Liver (tissue), 9 donors: Measurements from ENCODE around the gene PALLD. TPM values are rescaled to one million over a fixed set of nuclear protein-coding genes. Genes with fewer than 3 reads are reported as not detected.

ENCODE experiments used
- DNase-seq: peaks from one replicate; pipeline ENCODE4 v3.0.0-alpha.2; 2017; ENCODE audit warnings: low spot score
- H3K27ac ChIP-seq, 2 donors: one replicate each; pipeline ENCODE4 v1.7.0; 2013; ENCODE audit warnings: inconsistent platforms in 2 of 2, low read length in 2 of 2, control low read depth in 1 of 2, low read depth in 1 of 2, mild to moderate bottlenecking in 1 of 2
- H3K27me3 ChIP-seq, 4 donors: one replicate each; pipeline versions ENCODE4 v1.6.1 to v1.7.0; 2013; ENCODE audit warnings: low read length in 3 of 4, inconsistent platforms in 1 of 4, mild to moderate bottlenecking in 1 of 4, moderate library complexity in 1 of 4; ENCODE audit not compliant: control insufficient read depth in 4 of 4, insufficient read depth in 4 of 4
- H3K36me3 ChIP-seq, 4 donors: one replicate each; pipeline versions ENCODE4 v1.6.1 to v1.7.0; 2013; ENCODE audit warnings: low read length in 3 of 4, mild to moderate bottlenecking in 3 of 4, low read depth in 1 of 4, moderate library complexity in 1 of 4; ENCODE audit not compliant: control insufficient read depth in 4 of 4, insufficient read depth in 3 of 4
- H3K4me1 ChIP-seq, 4 donors: one replicate each; pipeline versions ENCODE4 v1.6.1 to v1.7.0; 2013; ENCODE audit warnings: low read length in 3 of 4, mild to moderate bottlenecking in 3 of 4, moderate library complexity in 1 of 4; ENCODE audit not compliant: control insufficient read depth in 4 of 4, insufficient read depth in 4 of 4
- H3K4me3 ChIP-seq, 3 donors: one replicate each; pipeline versions ENCODE4 v1.6.1 to v1.7.0; 2013; ENCODE audit warnings: low read length in 3 of 3, control low read depth in 1 of 3, low read depth in 1 of 3, mild to moderate bottlenecking in 1 of 3
- H3K9ac ChIP-seq, 2 donors: one replicate each; pipeline ENCODE4 v1.7.0; 2013; ENCODE audit warnings: low read length in 2 of 2, mild to moderate bottlenecking in 2 of 2, moderate library complexity in 2 of 2, control low read depth in 1 of 2, low read depth in 1 of 2
- H3K9me3 ChIP-seq, 4 donors: one replicate each; pipeline versions ENCODE4 v1.6.1 to v1.7.0; 2013; ENCODE audit warnings: low read length in 3 of 4; ENCODE audit not compliant: control insufficient read depth in 4 of 4
- EGR1 ChIP-seq, 2 donors: IDR thresholded peaks; 2 replicates each; pipeline ENCODE4 v1.6.1; 2016 to 2018; ENCODE audit warnings: antibody characterized with exemption in 2 of 2, low read depth in 2 of 2
- FOXA2 ChIP-seq: IDR thresholded peaks from 2 replicates; pipeline ENCODE4 v1.6.1; 2016; ENCODE audit warnings: antibody characterized with exemption
- GABPA ChIP-seq, 2 donors: IDR thresholded peaks in 1 of 2; conservative IDR thresholded peaks in 1 of 2; 2 replicates each; pipeline ENCODE4 v1.6.1; 2016; ENCODE audit warnings: antibody characterized with exemption in 2 of 2, mild to moderate bottlenecking in 1 of 2, moderate library complexity in 1 of 2
- JUND ChIP-seq, 2 donors: IDR thresholded peaks; 2 replicates each; pipeline ENCODE4 v1.6.1; 2016; ENCODE audit warnings: antibody characterized with exemption in 2 of 2
- RAD21 ChIP-seq, 2 donors: IDR thresholded peaks; 2 replicates each; pipeline ENCODE4 v1.6.1; 2016; ENCODE audit warnings: antibody characterized with exemption in 2 of 2, mild to moderate bottlenecking in 2 of 2
- RXRA ChIP-seq, 2 donors: IDR thresholded peaks; 2 replicates each; pipeline ENCODE4 v1.6.1; 2017 to 2018; ENCODE audit warnings: antibody characterized with exemption in 2 of 2, mild to moderate bottlenecking in 1 of 2
- SP1 ChIP-seq: IDR thresholded peaks from 2 replicates; pipeline ENCODE4 v1.6.1; 2018; ENCODE audit warnings: antibody characterized with exemption, mild to moderate bottlenecking
- TAF1 ChIP-seq: conservative IDR thresholded peaks from 2 replicates; pipeline ENCODE4 v1.6.1; 2016; ENCODE audit warnings: antibody characterized with exemption, mild to moderate bottlenecking
- YY1 ChIP-seq: IDR thresholded peaks from 2 replicates; pipeline ENCODE4 v1.6.1; 2016; ENCODE audit warnings: antibody characterized with exemption, mild to moderate bottlenecking
- WGBS: extraction: QIAGEN DNeasy Blood & Tissue Kit; methylation state at CpG from one replicate; pipeline ENCODE4 v1.1.7; 2013; 5-methylcytosine and 5-hydroxymethylcytosine counted together
- polyA plus RNA-seq, 2 donors: library from polyadenylated mRNA; stranded (reverse) in 1 of 2; unstranded in 1 of 2; fragments of 200-250 nt in 1 of 2; fragments of >200 nt in 1 of 2; fragmentation: Nextera tagmentation in 1 of 2; extraction: Ambion mirVana in 1 of 2; gene quantifications; one replicate each; pipeline versions ENCODE4 v1.2.1 to v1.2.3, GENCODE V29; 2013 to 2015
- total RNA-seq, 2 donors: library from RNA; depleted of rRNA; stranded (reverse); fragments of >200 nt; gene quantifications; one replicate each; pipeline ENCODE4 v1.2.3, GENCODE V29; 2014
- TF ChIP-seq, protein P1 (sequence below): IDR thresholded peaks from 2 replicates; pipeline ENCODE4 v1.6.1; 2016; ENCODE audit warnings: antibody characterized with exemption, mild to moderate bottlenecking
- TF ChIP-seq, protein P2 (sequence below): IDR thresholded peaks from 2 replicates; pipeline ENCODE4 v1.6.1; 2016; ENCODE audit warnings: antibody characterized with exemption
- TF ChIP-seq, protein P3 (sequence below): IDR thresholded peaks from 2 replicates; pipeline ENCODE4 v1.6.1; 2016; ENCODE audit warnings: antibody characterized with exemption
- TF ChIP-seq, protein P4 (sequence below): IDR thresholded peaks from 2 replicates; pipeline ENCODE4 v1.6.1; 2016; ENCODE audit warnings: antibody characterized with exemption
- donor health status: healthy.
- donor health status: healthy.
- donor health status: healthy.
- donor health status: healthy.
- donor health status: healthy.

Gene PALLD
- total and polyA plus RNA-seq, 4 donors = 9.0 to 26.3 (median 14.7) TPM

DNA sequence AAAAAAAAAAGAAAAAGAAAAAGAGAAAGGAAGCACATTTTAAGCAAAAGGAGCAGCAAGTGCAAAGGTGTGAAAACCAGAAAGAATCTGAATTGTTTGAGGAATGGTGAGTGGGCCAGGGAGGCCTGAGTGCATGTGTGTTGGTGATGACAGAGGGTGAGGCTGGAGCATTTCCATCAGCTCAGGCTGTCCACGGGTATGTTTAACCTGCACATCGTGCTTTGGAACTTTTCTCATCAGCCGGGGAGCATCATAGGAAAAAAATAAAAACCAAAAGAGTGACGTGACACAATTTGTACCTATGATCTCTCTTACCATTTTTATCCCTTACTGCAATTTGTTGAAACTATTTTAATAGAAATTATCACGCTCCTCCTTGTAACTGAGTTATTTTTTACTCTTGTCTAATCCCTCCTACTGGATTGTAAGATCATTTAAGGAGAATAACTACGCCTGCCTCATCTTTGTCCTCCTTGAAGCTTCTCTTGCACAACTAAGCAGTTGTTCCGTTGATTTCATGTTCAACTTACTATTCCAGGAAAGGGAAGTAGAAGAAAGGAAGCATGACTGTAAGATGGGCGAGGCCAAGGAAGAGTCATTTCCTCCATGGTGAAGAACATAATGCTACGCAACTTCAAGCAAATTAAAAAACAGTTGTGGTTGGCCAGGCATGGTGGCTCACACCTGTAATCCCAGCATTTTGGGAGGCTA lies 7.0 kb downstream of the PALLD start:
- peaks cover 0 to 7% (median 3%) of the 10 kb centered on the region in 4 donors for H3K4me1 ChIP-seq
- WGBS = 84% methylated on average over 9 of the region's 9 CpGs
- TF ChIP-seq RAD21 (IDR thresholded peaks at IDR 0.05) = no peak
- peak in 1 of 2 donors; percentile 4 for TF ChIP-seq RXRA (IDR thresholded peaks at IDR 0.05)
- no peak overlapping the region for H3K9ac ChIP-seq
- H3K4me3 ChIP-seq = no peak overlapping the region
- no peak for DNase-seq
- no peaks in the 10 kb centered on the region for H3K36me3 ChIP-seq
- no peak overlapping the region for H3K27ac ChIP-seq
- H3K9me3 ChIP-seq = no peaks in the 10 kb centered on the region
- no peaks in the 10 kb centered on the region for H3K27me3 ChIP-seq

DNA sequence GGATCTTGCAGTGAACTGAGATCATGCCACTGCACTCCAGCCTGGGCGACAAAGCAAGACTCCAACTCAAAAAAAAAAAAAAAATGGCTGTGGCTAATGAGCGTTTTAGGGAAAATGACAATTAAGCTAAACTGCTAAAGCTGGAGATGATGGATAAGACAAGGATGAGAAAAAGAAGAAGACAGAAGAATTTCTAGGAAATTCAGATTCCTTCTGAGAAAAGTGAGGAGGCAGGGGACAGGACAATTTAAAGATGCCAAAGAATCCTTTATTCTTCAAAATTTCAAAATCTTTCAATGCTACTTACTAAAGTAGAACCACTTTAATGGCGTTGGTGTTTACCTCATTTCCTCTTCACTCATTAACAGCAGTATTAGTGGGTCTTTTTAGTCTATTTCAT lies 7.7 kb downstream of the PALLD start:
- H3K27ac ChIP-seq = no peak overlapping the region

DNA sequence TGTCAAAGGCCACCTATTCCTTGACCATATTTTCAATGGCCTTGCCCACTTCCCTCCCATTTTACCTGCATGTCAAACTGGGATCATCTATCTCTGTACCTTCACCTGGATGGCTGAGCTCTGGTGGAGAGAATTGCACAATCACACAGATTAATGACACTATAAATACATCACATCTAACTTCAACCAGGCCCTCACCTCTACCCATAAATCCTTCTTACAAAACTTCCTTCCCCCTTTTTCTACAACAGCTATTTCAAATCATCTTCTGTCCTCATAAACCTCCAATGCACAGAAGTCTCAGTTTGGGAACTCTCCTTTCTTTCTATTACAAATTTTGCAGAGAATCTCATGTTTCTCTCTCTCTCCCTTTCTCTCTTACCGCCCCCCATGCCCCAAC lies 9.2 kb downstream of the PALLD start:
- Histone ChIP-seq H3K27me3 (no peaks in the 10 kb centered on the region), H3K9me3 (no peaks in the 10 kb centered on the region), H3K27ac (no peak overlapping the region), H3K9ac (no peak overlapping the region), H3K4me1 (peaks cover 0 to 7% (median 3%) of the 10 kb centered on the region in 4 donors), H3K36me3 (no peaks in the 10 kb centered on the region), H3K4me3 (no peak overlapping the region)
- 63% methylated on average over 1 of the region's 1 CpG for WGBS
- no peak for TF ChIP-seq FOXA2
- TF ChIP-seq, protein P1, sequence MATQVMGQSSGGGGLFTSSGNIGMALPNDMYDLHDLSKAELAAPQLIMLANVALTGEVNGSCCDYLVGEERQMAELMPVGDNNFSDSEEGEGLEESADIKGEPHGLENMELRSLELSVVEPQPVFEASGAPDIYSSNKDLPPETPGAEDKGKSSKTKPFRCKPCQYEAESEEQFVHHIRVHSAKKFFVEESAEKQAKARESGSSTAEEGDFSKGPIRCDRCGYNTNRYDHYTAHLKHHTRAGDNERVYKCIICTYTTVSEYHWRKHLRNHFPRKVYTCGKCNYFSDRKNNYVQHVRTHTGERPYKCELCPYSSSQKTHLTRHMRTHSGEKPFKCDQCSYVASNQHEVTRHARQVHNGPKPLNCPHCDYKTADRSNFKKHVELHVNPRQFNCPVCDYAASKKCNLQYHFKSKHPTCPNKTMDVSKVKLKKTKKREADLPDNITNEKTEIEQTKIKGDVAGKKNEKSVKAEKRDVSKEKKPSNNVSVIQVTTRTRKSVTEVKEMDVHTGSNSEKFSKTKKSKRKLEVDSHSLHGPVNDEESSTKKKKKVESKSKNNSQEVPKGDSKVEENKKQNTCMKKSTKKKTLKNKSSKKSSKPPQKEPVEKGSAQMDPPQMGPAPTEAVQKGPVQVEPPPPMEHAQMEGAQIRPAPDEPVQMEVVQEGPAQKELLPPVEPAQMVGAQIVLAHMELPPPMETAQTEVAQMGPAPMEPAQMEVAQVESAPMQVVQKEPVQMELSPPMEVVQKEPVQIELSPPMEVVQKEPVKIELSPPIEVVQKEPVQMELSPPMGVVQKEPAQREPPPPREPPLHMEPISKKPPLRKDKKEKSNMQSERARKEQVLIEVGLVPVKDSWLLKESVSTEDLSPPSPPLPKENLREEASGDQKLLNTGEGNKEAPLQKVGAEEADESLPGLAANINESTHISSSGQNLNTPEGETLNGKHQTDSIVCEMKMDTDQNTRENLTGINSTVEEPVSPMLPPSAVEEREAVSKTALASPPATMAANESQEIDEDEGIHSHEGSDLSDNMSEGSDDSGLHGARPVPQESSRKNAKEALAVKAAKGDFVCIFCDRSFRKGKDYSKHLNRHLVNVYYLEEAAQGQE = no peak
- TF ChIP-seq, protein P2, sequence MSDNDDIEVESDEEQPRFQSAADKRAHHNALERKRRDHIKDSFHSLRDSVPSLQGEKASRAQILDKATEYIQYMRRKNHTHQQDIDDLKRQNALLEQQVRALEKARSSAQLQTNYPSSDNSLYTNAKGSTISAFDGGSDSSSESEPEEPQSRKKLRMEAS = no peak
- TF ChIP-seq RAD21 (IDR thresholded peaks at IDR 0.05) = no peak
- TF ChIP-seq, protein P3, sequence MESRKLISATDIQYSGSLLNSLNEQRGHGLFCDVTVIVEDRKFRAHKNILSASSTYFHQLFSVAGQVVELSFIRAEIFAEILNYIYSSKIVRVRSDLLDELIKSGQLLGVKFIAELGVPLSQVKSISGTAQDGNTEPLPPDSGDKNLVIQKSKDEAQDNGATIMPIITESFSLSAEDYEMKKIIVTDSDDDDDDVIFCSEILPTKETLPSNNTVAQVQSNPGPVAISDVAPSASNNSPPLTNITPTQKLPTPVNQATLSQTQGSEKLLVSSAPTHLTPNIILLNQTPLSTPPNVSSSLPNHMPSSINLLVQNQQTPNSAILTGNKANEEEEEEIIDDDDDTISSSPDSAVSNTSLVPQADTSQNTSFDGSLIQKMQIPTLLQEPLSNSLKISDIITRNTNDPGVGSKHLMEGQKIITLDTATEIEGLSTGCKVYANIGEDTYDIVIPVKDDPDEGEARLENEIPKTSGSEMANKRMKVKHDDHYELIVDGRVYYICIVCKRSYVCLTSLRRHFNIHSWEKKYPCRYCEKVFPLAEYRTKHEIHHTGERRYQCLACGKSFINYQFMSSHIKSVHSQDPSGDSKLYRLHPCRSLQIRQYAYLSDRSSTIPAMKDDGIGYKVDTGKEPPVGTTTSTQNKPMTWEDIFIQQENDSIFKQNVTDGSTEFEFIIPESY = no peak
- no peak for TF ChIP-seq SP1
- no peak for TF ChIP-seq GABPA (IDR thresholded peaks at IDR 0.05 in 1 of 2, conservative IDR thresholded peaks at IDR 0.05 in 1 of 2)
- no peak for TF ChIP-seq YY1
- no peak for TF ChIP-seq TAF1
- TF ChIP-seq, protein P4, sequence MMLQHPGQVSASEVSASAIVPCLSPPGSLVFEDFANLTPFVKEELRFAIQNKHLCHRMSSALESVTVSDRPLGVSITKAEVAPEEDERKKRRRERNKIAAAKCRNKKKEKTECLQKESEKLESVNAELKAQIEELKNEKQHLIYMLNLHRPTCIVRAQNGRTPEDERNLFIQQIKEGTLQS = no peak
- no peak for TF ChIP-seq RXRA (IDR thresholded peaks at IDR 0.05)
- TF ChIP-seq EGR1 (IDR thresholded peaks at IDR 0.05; ENCODE audit: low read depth in 2 of 2) = no peak
- DNase-seq = no peak

More for the DNA sequence above, 7.7 kb downstream of the PALLD start:
- H3K4me1 ChIP-seq = peaks cover 0 to 7% (median 3%) of the 10 kb centered on the region in 4 donors
- H3K9me3 ChIP-seq = no peaks in the 10 kb centered on the region
- H3K36me3 ChIP-seq = no peaks in the 10 kb centered on the region
- no peak for DNase-seq
- H3K4me3 ChIP-seq = no peak overlapping the region
- H3K27me3 ChIP-seq = no peaks in the 10 kb centered on the region
- no peak for TF ChIP-seq RXRA (IDR thresholded peaks at IDR 0.05)
- TF ChIP-seq, protein P3 = no peak
- TF ChIP-seq JUND (IDR thresholded peaks at IDR 0.05) = no peak
- no peak overlapping the region for H3K9ac ChIP-seq
- 78% methylated on average over 3 of the region's 3 CpGs for WGBS
